Measurements from ENCODE around the gene CES2. TPM values are rescaled to one million over a fixed set of nuclear protein-coding genes. Genes with fewer than 3 reads are reported as not detected.
"Not testable (repeated sequence)": the region's sequence is repeated elsewhere in the genome, so short reads cannot be mapped to it uniquely, and the experiment has no call there.

Gene CES2
- polyA plus RNA-seq, 3 donors from 2014 or later, result 13.8 to 26.2 (median 19.5) TPM

DNA sequence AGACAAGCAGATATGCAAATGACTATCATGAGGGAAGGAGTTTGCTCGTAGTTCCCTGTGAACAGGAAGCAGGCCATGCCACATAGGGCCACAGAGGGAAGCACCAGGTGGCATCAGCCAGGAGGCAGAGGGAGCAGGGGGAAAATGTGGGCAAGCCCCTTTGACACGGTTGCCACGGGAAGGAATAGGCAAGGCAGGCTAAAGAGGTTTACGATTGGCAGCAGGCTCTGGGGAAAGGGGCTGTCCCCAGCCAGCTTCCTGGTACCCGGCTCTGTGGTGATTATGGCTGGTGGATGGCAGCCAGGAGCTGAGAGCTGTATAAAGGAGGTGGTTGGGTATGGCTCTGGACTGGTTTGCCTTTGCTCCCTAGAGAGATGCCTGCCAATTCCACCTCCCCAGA lies 26.6 kb downstream of the CES2 start:
- H3K36me3 Mint-ChIP-seq, result no peaks in the 10 kb centered on the region
- no peak for DNase-seq
- peaks cover 0 to 5% (median 3%) of the 10 kb centered on the region in 3 donors for H3K27me3 Mint-ChIP-seq (ENCODE audit: low read depth in 3 of 3)
- no peaks in the 10 kb centered on the region for H3K4me1 Mint-ChIP-seq
- no peaks in the 10 kb centered on the region for H3K9me3 Mint-ChIP-seq
- no peak overlapping the region for H3K4me3 Mint-ChIP-seq
- H3K27ac Mint-ChIP-seq, result peak overlapping the region in 1 of 6 donors; percentile 55

- Mint-ChIP-seq H3K9me3 (no peaks in the 10 kb centered on the region), H3K27ac (no peak overlapping the region), H3K27me3 (ENCODE audit: low read depth in 3 of 3) (peaks cover 2 to 6% (median 3%) of the 10 kb centered on the region in 3 donors), H3K4me1 (no peaks in the 10 kb centered on the region), H3K36me3 (no peaks in the 10 kb centered on the region), H3K4me3 (no peak overlapping the region)
- DNase-seq, result no peak
Measured at GRCh38 chr16:66964049-66964448, 28.7 kb downstream of the CES2 start.

GRCh38 chr16:66968847-66969246 lies 33.5 kb downstream of the CES2 start:
- no peak for DNase-seq
- peaks cover 3 to 5% (median 4%) of the 10 kb centered on the region in 3 donors for H3K27me3 Mint-ChIP-seq (ENCODE audit: low read depth in 3 of 3)
- H3K27ac Mint-ChIP-seq, result no peak overlapping the region
- no peaks in the 10 kb centered on the region for H3K4me1 Mint-ChIP-seq
- H3K36me3 Mint-ChIP-seq, result no peaks in the 10 kb centered on the region
- H3K9me3 Mint-ChIP-seq, result no peaks in the 10 kb centered on the region
- H3K4me3 Mint-ChIP-seq, result no peak overlapping the region

- Mint-ChIP-seq H3K27me3 (ENCODE audit: low read depth in 3 of 3) (peaks cover 2 to 10% (median 3%) of the 10 kb centered on the region in 3 donors), H3K27ac (no peak overlapping the region), H3K4me3 (no peak overlapping the region), H3K9me3 (no peaks in the 10 kb centered on the region), H3K36me3 (no peaks in the 10 kb centered on the region), H3K4me1 (no peaks in the 10 kb centered on the region)
- DNase-seq, result no peak
Measured at GRCh38 chr16:66970775-66971720, 35.7 kb downstream of the CES2 start.

DNA sequence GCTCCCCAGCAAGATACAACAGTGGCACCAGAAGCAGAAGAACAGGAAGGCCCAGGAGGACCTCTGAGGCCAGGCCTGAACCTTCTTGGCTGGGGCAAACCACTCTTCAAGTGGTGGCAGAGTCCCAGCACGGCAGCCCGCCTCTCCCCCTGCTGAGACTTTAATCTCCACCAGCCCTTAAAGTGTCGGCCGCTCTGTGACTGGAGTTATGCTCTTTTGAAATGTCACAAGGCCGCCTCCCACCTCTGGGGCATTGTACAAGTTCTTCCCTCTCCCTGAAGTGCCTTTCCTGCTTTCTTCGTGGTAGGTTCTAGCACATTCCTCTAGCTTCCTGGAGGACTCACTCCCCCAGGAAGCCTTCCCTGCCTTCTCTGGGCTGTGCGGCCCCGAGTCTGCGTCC lies 37.7 kb downstream of the CES2 start:
- DNase-seq, result no peak
- Mint-ChIP-seq H3K4me3 (no peak overlapping the region), H3K36me3 (no peaks in the 10 kb centered on the region), H3K9me3 (no peaks in the 10 kb centered on the region), H3K4me1 (no peaks in the 10 kb centered on the region), H3K27me3 (ENCODE audit: low read depth in 3 of 3) (peaks cover 2 to 7% (median 2%) of the 10 kb centered on the region in 3 donors), H3K27ac (no peak overlapping the region)

DNA sequence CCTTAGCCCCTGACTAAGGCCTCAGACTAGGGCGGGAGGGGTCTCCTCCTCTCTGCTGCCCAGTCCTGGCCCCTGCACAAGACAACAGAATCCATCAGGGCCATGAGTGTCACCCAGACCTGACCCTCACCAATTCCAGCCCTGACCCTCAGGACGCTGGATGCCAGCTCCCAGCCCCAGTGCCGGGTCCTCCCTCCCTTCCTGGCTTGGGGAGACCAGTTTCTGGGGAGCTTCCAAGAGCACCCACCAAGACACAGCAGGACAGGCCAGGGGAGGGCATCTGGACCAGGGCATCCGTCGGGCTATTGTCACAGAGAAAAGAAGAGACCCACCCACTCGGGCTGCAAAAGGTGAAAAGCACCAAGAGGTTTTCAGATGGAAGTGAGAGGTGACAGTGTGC lies 38.4 kb downstream of the CES2 start:
- Mint-ChIP-seq H3K9me3 (no peaks in the 10 kb centered on the region), H3K4me3 (no peak overlapping the region), H3K36me3 (no peaks in the 10 kb centered on the region), H3K27me3 (ENCODE audit: low read depth in 3 of 3) (peaks cover 2 to 7% (median 2%) of the 10 kb centered on the region in 3 donors), H3K27ac (no peak overlapping the region), H3K4me1 (no peaks in the 10 kb centered on the region)
- no peak for DNase-seq

DNA sequence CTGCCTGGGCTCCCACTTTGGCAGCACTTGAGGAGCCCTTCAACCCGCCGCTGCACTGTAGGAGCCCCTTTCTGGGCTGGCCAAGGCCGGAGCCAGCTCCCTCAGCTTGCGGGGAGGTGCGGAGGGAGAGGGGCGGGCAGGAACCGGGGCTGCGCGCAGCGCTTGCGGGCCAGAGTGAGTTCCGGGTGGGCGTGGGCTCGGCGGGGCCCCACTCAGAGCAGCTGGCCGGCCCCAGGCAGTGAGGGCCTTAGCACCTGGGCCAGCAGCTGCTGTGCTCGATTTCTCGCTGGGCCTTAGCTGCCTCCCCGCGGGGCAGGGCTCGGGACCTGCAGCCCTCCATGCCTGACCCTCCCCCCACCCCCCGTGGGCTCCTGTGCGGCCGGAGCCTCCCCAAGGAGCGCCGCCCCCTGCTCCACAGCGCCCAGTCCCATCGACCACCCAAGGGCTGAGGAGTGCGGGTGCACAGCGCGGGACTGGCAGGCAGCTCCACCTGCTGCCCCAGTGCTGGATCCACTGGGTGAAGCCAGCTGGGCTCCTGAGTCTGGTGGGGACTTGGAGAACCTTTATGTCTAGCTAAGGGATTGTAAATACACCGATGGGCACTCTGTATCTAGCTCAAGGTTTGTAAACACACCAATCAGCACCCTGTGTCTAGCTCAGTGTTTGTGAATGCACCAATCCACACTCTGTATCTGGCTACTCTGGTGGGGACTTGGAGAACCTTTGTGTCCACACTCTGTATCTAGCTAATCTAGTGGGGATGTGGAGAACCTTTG lies 39.0 kb downstream of the CES2 start:
- not testable (repeated sequence) for H3K4me1 Mint-ChIP-seq; H3K36me3 Mint-ChIP-seq; H3K27ac Mint-ChIP-seq; H3K9me3 Mint-ChIP-seq; DNase-seq; H3K27me3 Mint-ChIP-seq (ENCODE audit: low read depth in 3 of 3)
- H3K4me3 Mint-ChIP-seq, result peak overlapping the region in 2 of 5 donors; percentile 30 to 83

DNA sequence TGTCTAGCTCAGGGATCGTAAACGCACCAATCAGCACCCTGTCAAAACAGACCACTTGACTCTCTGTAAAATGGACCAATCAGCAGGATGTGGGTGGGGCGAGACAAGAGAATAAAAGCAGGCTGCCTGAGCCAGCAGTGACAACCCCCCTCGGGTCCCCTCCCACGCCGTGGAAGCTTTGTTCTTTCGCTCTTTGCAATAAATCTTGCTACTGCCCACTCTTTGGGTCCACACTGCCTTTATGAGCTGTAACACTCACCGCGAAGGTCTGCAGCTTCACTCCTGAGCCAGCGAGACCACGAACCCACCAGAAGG lies 39.6 kb downstream of the CES2 start:
- H3K4me1 Mint-ChIP-seq; H3K27me3 Mint-ChIP-seq (ENCODE audit: low read depth in 3 of 3); H3K9me3 Mint-ChIP-seq; H3K36me3 Mint-ChIP-seq: not testable (repeated sequence)
- DNase-seq, result peak in 1 of 3 donors; percentile 6
- H3K4me3 Mint-ChIP-seq, result peak overlapping the region in 4 of 5 donors; percentile 30 to 83 (median 53)
- H3K27ac Mint-ChIP-seq, result peak overlapping the region in 1 of 6 donors; percentile 33

- H3K27me3 Mint-ChIP-seq (ENCODE audit: low read depth in 3 of 3), result peaks cover 2 to 5% (median 3%) of the 10 kb centered on the region in 3 donors
- no peak overlapping the region for H3K27ac Mint-ChIP-seq
- H3K4me3 Mint-ChIP-seq, result peak overlapping the region in 2 of 5 donors; percentile 61 to 83
- no peak for DNase-seq
- no peaks in the 10 kb centered on the region for H3K36me3 Mint-ChIP-seq
- no peaks in the 10 kb centered on the region for H3K9me3 Mint-ChIP-seq
- no peaks in the 10 kb centered on the region for H3K4me1 Mint-ChIP-seq
Measured at GRCh38 chr16:66975302-66975893, 40.1 kb downstream of the CES2 start.

- H3K4me1 Mint-ChIP-seq, result no peaks in the 10 kb centered on the region
Measured at GRCh38 chr16:66976746-66977145, 41.4 kb downstream of the CES2 start.

GRCh38 chr16:66977341-66978113 lies 42.2 kb downstream of the CES2 start:
- Mint-ChIP-seq H3K9me3 (no peaks in the 10 kb centered on the region), H3K27ac (no peak overlapping the region), H3K27me3 (ENCODE audit: low read depth in 3 of 3) (peaks cover 1 to 5% (median 2%) of the 10 kb centered on the region in 3 donors), H3K36me3 (no peaks in the 10 kb centered on the region), H3K4me3 (no peak overlapping the region), H3K4me1 (no peaks in the 10 kb centered on the region)
- DNase-seq, result peak; percentile 78 to 84 (median 80)

More at GRCh38 chr16:66976746-66977145, 41.4 kb downstream of the CES2 start:
- peaks cover 1 to 5% (median 2%) of the 10 kb centered on the region in 3 donors for H3K27me3 Mint-ChIP-seq (ENCODE audit: low read depth in 3 of 3)
- H3K27ac Mint-ChIP-seq, result peak overlapping the region in 1 of 6 donors; percentile 34
- H3K4me3 Mint-ChIP-seq, result no peak overlapping the region
- no peaks in the 10 kb centered on the region for H3K36me3 Mint-ChIP-seq
- H3K9me3 Mint-ChIP-seq, result no peaks in the 10 kb centered on the region
- no peak for DNase-seq

- Mint-ChIP-seq H3K36me3 (no peaks in the 10 kb centered on the region), H3K4me3 (no peak overlapping the region), H3K27me3 (ENCODE audit: low read depth in 3 of 3) (peaks cover 1 to 5% (median 2%) of the 10 kb centered on the region in 3 donors), H3K4me1 (no peaks in the 10 kb centered on the region), H3K9me3 (no peaks in the 10 kb centered on the region), H3K27ac (no peak overlapping the region)
- DNase-seq, result no peak
Measured at GRCh38 chr16:66979011-66979717, 43.8 kb downstream of the CES2 start.

DNA sequence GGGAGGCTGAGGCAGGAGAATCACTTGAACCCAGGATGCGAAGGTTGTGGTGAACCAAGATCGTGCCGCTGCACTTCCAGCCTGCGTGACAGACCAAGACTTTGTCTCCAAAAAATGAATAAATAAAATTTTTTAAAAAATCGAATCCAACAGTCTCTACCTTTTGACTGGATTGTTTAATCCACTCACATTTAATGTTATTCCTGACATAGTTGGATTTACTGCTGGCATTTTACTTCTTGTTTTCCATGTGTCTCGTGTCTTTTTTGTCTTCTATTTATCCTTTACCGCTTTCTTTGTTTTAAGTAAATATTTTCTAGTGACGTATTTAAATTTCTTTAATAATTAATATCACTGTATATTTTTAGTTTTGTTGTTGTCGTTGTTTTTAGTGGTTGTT lies 47.7 kb downstream of the CES2 start:
- H3K27ac Mint-ChIP-seq, result no peak overlapping the region
- DNase-seq, result no peak
- H3K9me3 Mint-ChIP-seq, result no peaks in the 10 kb centered on the region
- H3K4me3 Mint-ChIP-seq, result no peak overlapping the region
- H3K27me3 Mint-ChIP-seq (ENCODE audit: low read depth in 3 of 3), result peaks cover 0 to 2% (median 0%) of the 10 kb centered on the region in 3 donors
- no peaks in the 10 kb centered on the region for H3K4me1 Mint-ChIP-seq
- H3K36me3 Mint-ChIP-seq, result no peaks in the 10 kb centered on the region

Data from immature natural killer cell (primary cell).